ENCODE results near the gene BEGAIN. TPM values are rescaled to one million over a fixed set of nuclear protein-coding genes. Genes with fewer than 3 reads are reported as not detected.
A peak's percentile ranks its signal among the peaks of the same experiment; 100 is the strongest.

Gene BEGAIN
- total and polyA plus RNA-seq, 7 experiments from 2014 or later: 0.38 to 2.4 (median 1.5) TPM

DNA sequence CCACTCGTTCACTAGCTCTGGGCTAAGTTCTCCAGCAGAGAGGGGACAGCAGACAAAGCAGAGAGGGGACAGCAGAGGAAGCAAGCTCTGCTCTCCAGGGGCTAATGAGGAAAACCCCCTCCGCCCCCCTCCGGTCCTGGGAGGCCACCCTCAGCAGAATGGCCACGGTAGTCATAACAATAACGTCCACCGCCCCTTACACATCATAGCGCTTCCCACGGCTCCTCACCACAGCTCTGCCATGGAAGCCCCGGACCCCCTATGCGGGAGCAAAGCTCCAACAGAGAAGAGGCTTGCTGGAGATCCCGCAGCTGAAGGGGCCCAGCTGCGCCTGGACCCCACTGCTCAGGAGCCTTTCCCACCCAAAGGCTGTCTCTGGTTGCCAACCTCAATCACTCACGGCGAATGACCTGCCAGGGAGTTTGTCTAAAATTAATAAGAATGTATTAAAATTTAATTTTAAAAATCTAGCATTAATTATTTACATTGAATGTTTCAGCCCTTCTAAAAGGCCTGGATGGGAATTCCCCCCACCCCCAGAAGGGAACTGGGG, 17.4 kb downstream of the BEGAIN start:
- POLR2A ChIA-PET: no interaction called here
- peaks cover 5 to 57% (median 23%) of the 10 kb centered on the region in 5 donors for H3K27me3 Mint-ChIP-seq

DNA sequence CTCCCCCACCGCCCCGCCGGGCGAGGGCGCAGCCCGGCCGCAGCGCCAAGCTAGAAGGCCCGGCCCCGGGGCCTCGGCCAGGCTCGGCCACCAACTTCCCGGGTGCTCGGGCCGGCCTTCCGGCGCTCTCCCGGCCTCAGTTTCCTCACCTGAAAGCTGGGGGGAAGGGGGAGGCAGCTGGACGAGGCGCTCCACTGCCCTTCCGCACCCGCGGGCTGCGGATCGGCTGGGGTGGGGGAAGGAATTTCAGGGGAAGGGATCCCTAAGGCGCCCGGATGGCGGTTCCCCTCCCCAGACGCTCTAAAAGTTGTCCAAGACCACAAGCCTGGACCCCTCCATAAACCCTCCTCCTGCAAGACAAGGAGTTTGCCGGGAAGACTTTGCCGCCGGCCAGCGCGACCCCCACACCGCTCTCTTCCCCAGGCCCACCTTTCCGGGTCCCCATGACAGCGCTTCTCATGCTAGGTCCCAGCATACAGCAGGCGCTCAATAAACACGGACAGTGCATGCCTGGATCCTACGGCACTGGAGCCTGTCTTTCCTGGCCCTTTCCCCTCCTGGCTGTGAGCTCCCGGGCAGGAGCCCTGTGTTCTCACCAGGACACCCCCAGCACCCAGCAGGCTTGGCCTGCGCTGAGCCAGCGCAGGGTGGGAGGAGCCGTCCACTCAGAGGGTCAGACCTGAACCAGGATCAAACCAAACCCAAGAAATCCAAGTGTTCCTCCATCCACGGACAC, 18.1 kb downstream of the BEGAIN start:
- no peak for ATAC-seq
- intact Hi-C loops (cut with micrococcal nuclease): no loop called here
- H3K4me1 ChIP-seq (ENCODE audit: control insufficient read depth in 2 of 2, insufficient read depth in 2 of 2, low read length in 2 of 2): no peaks in the 10 kb centered on the region
- POLR2A ChIA-PET: no interaction called here
- H3K36me3 ChIP-seq (ENCODE audit: control insufficient read depth in 2 of 3, insufficient read depth in 3 of 3, low read length in 3 of 3): no peaks in the 10 kb centered on the region
- peak overlapping the region in 9 of 10 donors; percentile 19 to 86 (median 71) for H3K4me3 Mint-ChIP-seq
- H3K4me1 Mint-ChIP-seq: peaks cover 0 to 13% (median 6%) of the 10 kb centered on the region in 7 donors
- H3K9me3 Mint-ChIP-seq: peaks cover 0 to 2% (median 0%) of the 10 kb centered on the region in 11 donors
- no peaks in the 10 kb centered on the region for H3K36me3 Mint-ChIP-seq
- H3K27ac Mint-ChIP-seq: peak overlapping the region in 1 of 9 donors; percentile 62
- peaks cover 0 to 6% of the 10 kb centered on the region in 2 donors for H3K27me3 ChIP-seq (ENCODE audit: control insufficient read depth in 2 of 2, insufficient read depth in 2 of 2, low read length in 2 of 2)
- H3K27ac ChIP-seq (ENCODE audit: low read depth, low read length): no peak overlapping the region
- CTCF ChIA-PET: no interaction called here
- no peak for DNase-seq
- H3K9me3 ChIP-seq (ENCODE audit: control insufficient read depth in 2 of 3, low read length in 3 of 3): no peaks in the 10 kb centered on the region
- H3K4me3 ChIP-seq (ENCODE audit: low read length): no peak overlapping the region
- peaks cover 5 to 60% (median 23%) of the 10 kb centered on the region in 5 donors for H3K27me3 Mint-ChIP-seq

More for the DNA sequence above, 17.4 kb downstream of the BEGAIN start:
- Mint-ChIP-seq H3K27ac (no peak overlapping the region), H3K4me3 (peak overlapping the region in 9 of 10 donors; percentile 19 to 86 (median 71)), H3K4me1 (peaks cover 0 to 13% (median 6%) of the 10 kb centered on the region in 7 donors), H3K36me3 (no peaks in the 10 kb centered on the region), H3K9me3 (peaks cover 0 to 2% (median 0%) of the 10 kb centered on the region in 11 donors)
- Histone ChIP-seq H3K9me3 (ENCODE audit: control insufficient read depth in 2 of 3, low read length in 3 of 3) (no peaks in the 10 kb centered on the region), H3K27ac (ENCODE audit: low read depth, low read length) (no peak overlapping the region), H3K4me3 (ENCODE audit: low read length) (no peak overlapping the region), H3K4me1 (ENCODE audit: control insufficient read depth in 2 of 2, insufficient read depth in 2 of 2, low read length in 2 of 2) (no peaks in the 10 kb centered on the region), H3K27me3 (ENCODE audit: control insufficient read depth in 2 of 2, insufficient read depth in 2 of 2, low read length in 2 of 2) (peaks cover 0 to 6% of the 10 kb centered on the region in 2 donors), H3K36me3 (ENCODE audit: control insufficient read depth in 2 of 3, insufficient read depth in 3 of 3, low read length in 3 of 3) (no peaks in the 10 kb centered on the region)
- ATAC-seq: no peak
- intact Hi-C loops (cut with micrococcal nuclease): no loop called here
- CTCF ChIA-PET: no interaction called here
- DNase-seq: no peak

DNA sequence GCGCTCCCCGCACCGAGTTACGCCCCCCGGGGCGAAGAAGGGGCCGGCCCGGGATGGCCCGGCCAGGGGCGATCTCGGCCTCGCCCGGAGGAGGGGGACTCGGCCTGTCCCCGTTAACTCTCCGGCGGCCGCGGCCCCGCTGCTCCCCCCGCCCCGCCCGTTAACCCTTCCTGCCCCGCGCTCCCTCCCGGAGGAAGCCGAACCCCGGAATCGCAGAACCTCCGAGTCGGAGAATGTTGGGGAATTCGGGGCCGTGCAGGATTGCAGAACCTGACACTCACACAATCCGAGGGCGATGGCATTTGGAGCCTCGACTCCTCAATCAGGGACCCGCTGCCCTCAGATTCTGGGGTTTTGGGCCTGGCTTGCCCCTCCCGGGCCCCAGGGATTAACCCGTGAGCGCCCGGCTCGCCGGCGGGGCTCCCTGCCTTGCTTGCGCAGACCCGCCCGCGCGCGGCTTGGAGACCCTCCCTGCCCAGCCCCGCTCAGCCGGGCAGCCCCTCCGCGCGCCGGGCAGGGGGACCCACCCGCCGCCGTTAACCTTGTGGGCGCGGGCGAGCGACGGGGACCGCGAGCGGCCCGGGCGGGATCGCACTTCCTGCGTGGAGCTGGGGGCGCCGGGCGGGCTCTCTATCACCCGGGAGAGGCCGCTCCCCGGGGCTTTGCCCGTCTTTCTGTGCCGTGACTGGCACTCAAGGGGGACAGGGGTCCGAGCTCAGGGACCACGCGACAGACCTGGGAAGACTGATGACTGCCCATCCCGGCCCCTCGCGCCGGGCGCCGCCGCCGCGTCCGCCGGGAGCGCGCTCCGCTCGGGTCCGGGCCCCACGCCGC, 18.8 kb downstream of the BEGAIN start:
- H3K9me3 ChIP-seq (ENCODE audit: control insufficient read depth in 2 of 3, low read length in 3 of 3): no peaks in the 10 kb centered on the region
- Mint-ChIP-seq H3K27ac (no peak overlapping the region), H3K27me3 (peaks cover 5 to 66% (median 23%) of the 10 kb centered on the region in 5 donors), H3K4me1 (peaks cover 0 to 13% (median 6%) of the 10 kb centered on the region in 7 donors), H3K9me3 (peaks cover 0 to 2% (median 0%) of the 10 kb centered on the region in 11 donors), H3K36me3 (no peaks in the 10 kb centered on the region), H3K4me3 (peak overlapping the region in 6 of 10 donors; percentile 15 to 86 (median 52))
- POLR2A ChIA-PET: no interaction called here
- H3K27me3 ChIP-seq (ENCODE audit: control insufficient read depth in 2 of 2, insufficient read depth in 2 of 2, low read length in 2 of 2): peaks cover 0 to 6% of the 10 kb centered on the region in 2 donors
- H3K4me3 ChIP-seq (ENCODE audit: low read length): peak overlapping the region; percentile 54
- CTCF ChIA-PET: no interaction called here
- no peaks in the 10 kb centered on the region for H3K36me3 ChIP-seq (ENCODE audit: control insufficient read depth in 2 of 3, insufficient read depth in 3 of 3, low read length in 3 of 3)
- H3K4me1 ChIP-seq (ENCODE audit: control insufficient read depth in 2 of 2, insufficient read depth in 2 of 2, low read length in 2 of 2): no peaks in the 10 kb centered on the region
- no peak for DNase-seq
- intact Hi-C loops (cut with micrococcal nuclease): no loop called here
- H3K27ac ChIP-seq (ENCODE audit: low read depth, low read length): no peak overlapping the region
- no peak for ATAC-seq

DNA sequence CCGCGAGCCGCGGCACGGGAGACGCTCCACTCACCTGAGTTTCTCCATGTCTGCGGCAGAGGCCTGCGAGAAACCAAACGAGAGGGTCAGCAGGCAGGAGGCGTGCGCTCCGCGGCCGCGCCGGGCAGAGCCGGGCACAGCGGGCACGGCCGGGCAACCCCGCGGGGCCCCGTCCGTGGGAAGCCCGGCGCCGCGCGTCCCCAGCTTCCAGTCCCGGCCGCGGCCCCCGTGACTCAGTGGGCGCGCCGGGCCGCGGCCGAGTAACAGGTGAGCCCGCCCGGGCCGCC, 19.4 kb downstream of the BEGAIN start:
- Histone ChIP-seq H3K27me3 (ENCODE audit: control insufficient read depth in 2 of 2, insufficient read depth in 2 of 2, low read length in 2 of 2) (peaks cover 0 to 6% of the 10 kb centered on the region in 2 donors), H3K9me3 (ENCODE audit: control insufficient read depth in 2 of 3, low read length in 3 of 3) (no peaks in the 10 kb centered on the region), H3K36me3 (ENCODE audit: control insufficient read depth in 2 of 3, insufficient read depth in 3 of 3, low read length in 3 of 3) (no peaks in the 10 kb centered on the region), H3K4me1 (ENCODE audit: control insufficient read depth in 2 of 2, insufficient read depth in 2 of 2, low read length in 2 of 2) (no peaks in the 10 kb centered on the region), H3K27ac (ENCODE audit: low read depth, low read length) (no peak overlapping the region), H3K4me3 (ENCODE audit: low read length) (no peak overlapping the region)
- POLR2A ChIA-PET: no interaction called here
- Mint-ChIP-seq H3K36me3 (no peaks in the 10 kb centered on the region), H3K9me3 (peaks cover 0 to 2% (median 0%) of the 10 kb centered on the region in 11 donors), H3K27me3 (peaks cover 5 to 66% (median 22%) of the 10 kb centered on the region in 5 donors), H3K4me1 (peaks cover 0 to 12% (median 5%) of the 10 kb centered on the region in 7 donors), H3K27ac (no peak overlapping the region), H3K4me3 (peak overlapping the region in 2 of 10 donors; percentile 15 to 86)
- intact Hi-C loops (cut with micrococcal nuclease): no loop called here
- DNase-seq (no peak), ATAC-seq (no peak)
- CTCF ChIA-PET: no interaction called here

DNA sequence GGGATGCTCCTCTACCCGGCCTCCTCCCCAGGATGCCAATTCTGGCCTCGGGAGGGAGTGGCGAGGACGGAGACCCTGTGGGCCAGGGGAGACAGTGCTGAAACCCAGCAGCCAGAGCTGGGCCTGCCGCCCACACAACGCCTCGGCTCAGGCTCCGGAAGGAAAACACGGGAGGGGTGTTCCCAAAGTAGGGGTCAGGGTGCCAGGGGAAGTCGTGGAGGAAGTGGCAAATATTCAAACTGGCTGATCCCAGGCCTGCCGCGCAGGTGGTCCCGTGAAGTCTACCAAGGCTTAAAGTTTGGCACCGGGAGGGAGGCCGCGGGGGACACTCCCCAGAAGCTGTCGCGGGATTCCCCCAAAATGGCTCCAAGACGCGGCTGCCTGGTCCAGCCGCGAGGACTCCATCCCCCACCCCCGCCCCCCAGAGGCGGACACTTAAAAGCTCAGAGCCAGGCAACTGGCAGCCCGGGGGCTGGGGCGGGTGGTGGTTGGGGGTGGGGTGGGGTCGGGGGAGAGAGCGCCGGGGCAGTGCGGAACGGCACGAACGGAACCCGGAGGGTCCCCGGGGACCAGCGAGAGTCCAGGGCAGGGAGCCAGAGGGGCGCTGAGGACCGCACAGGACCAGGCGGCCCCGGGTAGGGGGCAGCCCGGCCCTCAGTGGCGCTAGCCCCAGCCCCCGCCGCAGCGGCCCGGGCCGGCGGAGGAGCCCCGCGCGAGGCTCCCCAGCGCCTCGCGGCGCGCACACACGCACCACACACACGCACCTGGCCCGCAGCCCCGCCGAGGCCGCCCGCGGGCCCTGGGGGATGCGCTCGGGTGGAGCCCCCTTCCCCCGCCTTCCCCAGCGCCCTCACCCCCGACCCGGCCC, 20.0 kb downstream of the BEGAIN start:
- no peaks in the 10 kb centered on the region for H3K36me3 Mint-ChIP-seq
- intact Hi-C loops (cut with micrococcal nuclease): no loop called here
- DNase-seq (no peak), ATAC-seq (peak; percentile 20)
- peaks cover 0 to 2% (median 0%) of the 10 kb centered on the region in 11 donors for H3K9me3 Mint-ChIP-seq
- peak overlapping the region; percentile 42 to 86 (median 55) for H3K4me3 Mint-ChIP-seq
- POLR2A ChIA-PET: interaction anchor here (0.6 kb wide), 1 partner anchor 19 kb away, joined by 3 read pairs; no protein-coding TSS in a partner anchor
- Histone ChIP-seq H3K36me3 (ENCODE audit: control insufficient read depth in 2 of 3, insufficient read depth in 3 of 3, low read length in 3 of 3) (no peaks in the 10 kb centered on the region), H3K9me3 (ENCODE audit: control insufficient read depth in 2 of 3, low read length in 3 of 3) (no peaks in the 10 kb centered on the region), H3K4me1 (ENCODE audit: control insufficient read depth in 2 of 2, insufficient read depth in 2 of 2, low read length in 2 of 2) (no peaks in the 10 kb centered on the region), H3K4me3 (ENCODE audit: low read length) (no peak overlapping the region), H3K27ac (ENCODE audit: low read depth, low read length) (no peak overlapping the region), H3K27me3 (ENCODE audit: control insufficient read depth in 2 of 2, insufficient read depth in 2 of 2, low read length in 2 of 2) (peaks cover 0 to 6% of the 10 kb centered on the region in 2 donors)
- CTCF ChIA-PET: no interaction called here
- no peak overlapping the region for H3K27ac Mint-ChIP-seq
- peaks cover 0 to 8% (median 0%) of the 10 kb centered on the region in 7 donors for H3K4me1 Mint-ChIP-seq
- peaks cover 5 to 63% (median 18%) of the 10 kb centered on the region in 5 donors for H3K27me3 Mint-ChIP-seq

DNA sequence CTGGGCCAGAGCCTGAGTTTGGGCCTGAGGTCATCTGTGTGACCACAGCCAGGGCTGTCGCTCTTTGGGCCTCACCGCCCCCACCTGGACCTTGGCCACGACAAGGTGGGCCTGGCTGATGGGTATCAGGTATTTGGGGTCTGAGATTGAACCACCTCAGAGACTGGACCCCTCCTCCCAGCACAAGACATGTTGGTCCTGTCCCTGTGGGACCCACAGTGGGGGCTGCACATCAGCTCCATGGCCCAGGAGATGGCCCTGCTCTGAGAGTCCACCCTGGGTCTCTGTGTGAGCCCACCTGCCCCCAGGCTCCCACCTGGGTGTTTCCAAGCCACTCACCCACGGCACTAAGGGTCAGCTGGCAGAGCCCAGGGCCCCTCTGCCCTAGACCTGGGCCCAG, 20.6 kb downstream of the BEGAIN start:
- Histone ChIP-seq H3K4me3 (ENCODE audit: low read length) (no peak overlapping the region), H3K27ac (ENCODE audit: low read depth, low read length) (no peak overlapping the region), H3K4me1 (ENCODE audit: control insufficient read depth in 2 of 2, insufficient read depth in 2 of 2, low read length in 2 of 2) (no peaks in the 10 kb centered on the region), H3K9me3 (ENCODE audit: control insufficient read depth in 2 of 3, low read length in 3 of 3) (no peaks in the 10 kb centered on the region), H3K36me3 (ENCODE audit: control insufficient read depth in 2 of 3, insufficient read depth in 3 of 3, low read length in 3 of 3) (no peaks in the 10 kb centered on the region), H3K27me3 (ENCODE audit: control insufficient read depth in 2 of 2, insufficient read depth in 2 of 2, low read length in 2 of 2) (peaks cover 0 to 6% of the 10 kb centered on the region in 2 donors)
- POLR2A ChIA-PET: interaction anchor here (0.6 kb wide), 1 partner anchor 18 kb away, joined by 3 read pairs; no protein-coding TSS in a partner anchor
- CTCF ChIA-PET: no interaction called here
- peaks cover 5 to 57% (median 18%) of the 10 kb centered on the region in 5 donors for H3K27me3 Mint-ChIP-seq
- peak overlapping the region in 6 of 10 donors; percentile 42 to 86 (median 62) for H3K4me3 Mint-ChIP-seq
- ATAC-seq: no peak
- intact Hi-C loops (cut with micrococcal nuclease): no loop called here
- H3K27ac Mint-ChIP-seq: no peak overlapping the region
- no peaks in the 10 kb centered on the region for H3K36me3 Mint-ChIP-seq
- peaks cover 0 to 2% (median 0%) of the 10 kb centered on the region in 11 donors for H3K9me3 Mint-ChIP-seq
- H3K4me1 Mint-ChIP-seq: peaks cover 0 to 8% (median 0%) of the 10 kb centered on the region in 7 donors
- DNase-seq: no peak

All from naive thymus-derived CD4-positive, alpha-beta T cell (primary cell).